Ishikawa (cell line): ENCODE data around the gene KIF3A.

Experiments used
- TAF1 ChIP-seq: IDR thresholded peaks from 2 replicates; pipeline ENCODE4 v1.6.1; 2012; ENCODE audit warnings: low read depth, mild to moderate bottlenecking
- TF ChIP-seq, protein P1 (sequence below): IDR thresholded peaks from 2 replicates; pipeline ENCODE4 v1.6.1; 2012
- TF ChIP-seq, protein P2 (sequence below): IDR thresholded peaks from 2 replicates; pipeline ENCODE4 v1.6.1; 2012; ENCODE audit warnings: low read depth, mild to moderate bottlenecking

DNA sequence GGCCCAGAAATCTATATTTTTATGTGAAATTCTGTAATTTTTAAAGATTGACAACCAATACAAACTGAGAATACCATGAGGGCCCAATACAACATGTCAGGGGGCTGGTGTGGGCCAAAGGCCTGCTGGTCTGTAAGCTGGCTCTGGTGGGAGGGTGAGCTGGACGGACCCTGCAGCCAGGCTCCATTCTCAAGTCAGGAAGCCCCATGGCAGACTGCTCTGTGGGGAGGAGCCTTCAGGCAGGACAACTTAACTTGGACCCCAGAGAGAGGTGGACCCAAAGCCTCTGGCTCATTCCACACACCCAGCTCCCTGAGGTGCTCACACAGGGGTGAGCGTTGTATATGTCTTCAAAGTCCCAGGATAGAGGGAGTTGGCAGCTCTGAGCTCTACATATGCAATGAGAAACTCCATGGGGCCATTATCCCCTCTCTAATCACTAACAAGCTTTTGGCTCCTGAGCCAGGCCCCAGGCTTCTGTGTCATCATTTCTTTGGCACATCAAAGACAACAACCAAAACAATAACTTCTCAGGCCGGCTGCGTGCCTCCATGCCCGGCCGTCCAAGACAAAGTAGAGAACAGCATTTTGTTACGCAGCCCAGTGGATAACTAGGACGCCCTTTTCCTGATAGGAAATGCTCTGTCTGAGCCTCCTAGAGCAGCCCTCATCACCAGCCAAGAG lies 33.3 kb upstream of the KIF3A start:
- TF ChIP-seq, protein P1, sequence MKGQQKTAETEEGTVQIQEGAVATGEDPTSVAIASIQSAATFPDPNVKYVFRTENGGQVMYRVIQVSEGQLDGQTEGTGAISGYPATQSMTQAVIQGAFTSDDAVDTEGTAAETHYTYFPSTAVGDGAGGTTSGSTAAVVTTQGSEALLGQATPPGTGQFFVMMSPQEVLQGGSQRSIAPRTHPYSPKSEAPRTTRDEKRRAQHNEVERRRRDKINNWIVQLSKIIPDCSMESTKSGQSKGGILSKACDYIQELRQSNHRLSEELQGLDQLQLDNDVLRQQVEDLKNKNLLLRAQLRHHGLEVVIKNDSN, result no peak
- no peak for TF ChIP-seq TAF1
- TF ChIP-seq, protein P2, sequence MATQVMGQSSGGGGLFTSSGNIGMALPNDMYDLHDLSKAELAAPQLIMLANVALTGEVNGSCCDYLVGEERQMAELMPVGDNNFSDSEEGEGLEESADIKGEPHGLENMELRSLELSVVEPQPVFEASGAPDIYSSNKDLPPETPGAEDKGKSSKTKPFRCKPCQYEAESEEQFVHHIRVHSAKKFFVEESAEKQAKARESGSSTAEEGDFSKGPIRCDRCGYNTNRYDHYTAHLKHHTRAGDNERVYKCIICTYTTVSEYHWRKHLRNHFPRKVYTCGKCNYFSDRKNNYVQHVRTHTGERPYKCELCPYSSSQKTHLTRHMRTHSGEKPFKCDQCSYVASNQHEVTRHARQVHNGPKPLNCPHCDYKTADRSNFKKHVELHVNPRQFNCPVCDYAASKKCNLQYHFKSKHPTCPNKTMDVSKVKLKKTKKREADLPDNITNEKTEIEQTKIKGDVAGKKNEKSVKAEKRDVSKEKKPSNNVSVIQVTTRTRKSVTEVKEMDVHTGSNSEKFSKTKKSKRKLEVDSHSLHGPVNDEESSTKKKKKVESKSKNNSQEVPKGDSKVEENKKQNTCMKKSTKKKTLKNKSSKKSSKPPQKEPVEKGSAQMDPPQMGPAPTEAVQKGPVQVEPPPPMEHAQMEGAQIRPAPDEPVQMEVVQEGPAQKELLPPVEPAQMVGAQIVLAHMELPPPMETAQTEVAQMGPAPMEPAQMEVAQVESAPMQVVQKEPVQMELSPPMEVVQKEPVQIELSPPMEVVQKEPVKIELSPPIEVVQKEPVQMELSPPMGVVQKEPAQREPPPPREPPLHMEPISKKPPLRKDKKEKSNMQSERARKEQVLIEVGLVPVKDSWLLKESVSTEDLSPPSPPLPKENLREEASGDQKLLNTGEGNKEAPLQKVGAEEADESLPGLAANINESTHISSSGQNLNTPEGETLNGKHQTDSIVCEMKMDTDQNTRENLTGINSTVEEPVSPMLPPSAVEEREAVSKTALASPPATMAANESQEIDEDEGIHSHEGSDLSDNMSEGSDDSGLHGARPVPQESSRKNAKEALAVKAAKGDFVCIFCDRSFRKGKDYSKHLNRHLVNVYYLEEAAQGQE, result no peak
